ENCODE measurements around the gene HABP4.
"Not testable (repeated sequence)": the region's sequence is repeated elsewhere in the genome, so short reads cannot be mapped to it uniquely, and the experiment has no call there.

HABP4 gene

DNA sequence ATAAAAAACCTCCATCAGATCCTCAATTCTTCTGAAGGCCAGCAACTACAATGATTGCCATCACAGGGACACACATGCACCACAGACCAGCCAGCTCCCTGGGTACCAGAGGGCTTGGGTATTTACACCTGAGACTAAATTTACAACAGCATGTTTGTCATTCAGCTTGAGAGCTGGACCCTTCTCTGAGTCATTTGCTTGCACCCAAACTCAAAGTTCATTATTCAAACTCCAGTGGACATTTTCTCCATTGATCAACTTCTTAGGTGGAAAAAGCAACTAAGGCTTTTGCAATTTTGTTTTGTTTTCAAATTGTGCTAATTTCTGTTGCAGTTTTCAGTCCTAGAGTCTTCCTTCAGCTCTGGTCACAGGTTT, 53.4 kb downstream of the HABP4 start:
- H3K4me1 ChIP-seq (ENCODE audit: insufficient read depth, low read length), result peaks cover 11% of the 10 kb centered on the region
- H3K36me3 ChIP-seq (ENCODE audit: insufficient read depth, low read depth, low read length); H3K27me3 ChIP-seq (ENCODE audit: insufficient read depth, low read length); H3K9ac ChIP-seq (ENCODE audit: low read depth, low read length); H3K27ac ChIP-seq (ENCODE audit: low read length); H3K4me3 ChIP-seq (ENCODE audit: low read length); H3K9me3 ChIP-seq (ENCODE audit: insufficient read depth, low read depth, low read length): not testable (repeated sequence)

DNA sequence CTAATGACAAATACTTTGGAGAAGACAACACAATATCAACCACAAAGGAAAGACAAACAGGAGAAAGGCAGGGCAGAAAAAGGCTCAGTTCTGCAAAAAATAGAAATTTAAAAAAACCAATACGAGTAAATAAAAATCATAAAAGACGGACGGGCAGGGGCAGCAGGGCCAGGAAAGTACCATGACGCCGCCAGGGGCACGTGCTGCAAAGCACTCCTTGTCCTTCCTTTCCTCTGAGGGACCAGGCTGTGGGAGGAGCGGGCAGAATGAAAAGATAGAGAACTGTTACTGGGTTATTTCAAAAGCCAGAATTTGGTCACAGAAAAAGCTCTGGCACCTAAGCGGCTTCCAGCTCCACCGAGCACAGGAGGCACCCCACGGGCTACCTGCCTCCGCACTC, 53.9 kb downstream of the HABP4 start:
- H3K27ac ChIP-seq (ENCODE audit: low read length), result no peak overlapping the region
- H3K4me3 ChIP-seq (ENCODE audit: low read length), result no peak overlapping the region
- no peaks in the 10 kb centered on the region for H3K27me3 ChIP-seq (ENCODE audit: insufficient read depth, low read length)
- no peaks in the 10 kb centered on the region for H3K36me3 ChIP-seq (ENCODE audit: insufficient read depth, low read depth, low read length)
- peaks cover 11% of the 10 kb centered on the region for H3K4me1 ChIP-seq (ENCODE audit: insufficient read depth, low read length)
- no peak overlapping the region for H3K9ac ChIP-seq (ENCODE audit: low read depth, low read length)
- H3K9me3 ChIP-seq (ENCODE audit: insufficient read depth, low read depth, low read length), result no peaks in the 10 kb centered on the region

DNA sequence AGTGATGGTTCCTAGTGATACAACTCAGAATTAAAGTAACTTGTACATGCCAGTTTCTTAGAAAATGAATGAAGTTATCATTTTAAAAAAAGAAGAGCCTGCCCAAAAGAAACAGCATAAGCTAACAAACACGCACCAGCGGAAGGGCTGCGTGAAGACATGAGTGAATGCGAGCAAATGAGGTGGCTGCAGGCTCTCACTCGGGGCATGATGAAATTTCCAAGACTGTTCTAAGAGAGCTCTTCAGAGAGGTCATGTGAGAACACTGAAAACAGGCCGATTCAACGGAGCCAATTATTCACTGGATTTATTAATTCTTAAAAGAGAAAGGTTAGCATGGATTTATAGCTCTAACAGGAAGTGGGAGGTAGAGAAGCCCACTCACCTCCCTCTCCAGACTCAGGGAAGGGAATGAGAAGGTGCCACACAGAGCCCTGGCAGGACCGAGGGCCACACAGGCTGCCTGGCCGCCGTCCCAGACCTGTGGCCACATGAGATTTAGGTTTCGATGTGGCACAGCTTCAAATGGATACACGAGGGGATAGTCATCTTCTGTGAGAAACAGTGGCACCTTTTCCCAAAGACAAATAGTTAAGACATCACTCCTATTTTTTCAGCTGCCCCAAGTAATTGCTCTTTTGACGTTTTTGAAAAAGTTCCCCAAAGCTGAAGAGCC, 55.5 kb downstream of the HABP4 start:
- Histone ChIP-seq H3K9ac (ENCODE audit: low read depth, low read length) (no peak overlapping the region), H3K27ac (ENCODE audit: low read length) (no peak overlapping the region), H3K4me1 (ENCODE audit: insufficient read depth, low read length) (peaks cover 20% of the 10 kb centered on the region), H3K27me3 (ENCODE audit: insufficient read depth, low read length) (no peaks in the 10 kb centered on the region), H3K4me3 (ENCODE audit: low read length) (no peak overlapping the region), H3K36me3 (ENCODE audit: insufficient read depth, low read depth, low read length) (no peaks in the 10 kb centered on the region), H3K9me3 (ENCODE audit: insufficient read depth, low read depth, low read length) (no peaks in the 10 kb centered on the region)

DNA sequence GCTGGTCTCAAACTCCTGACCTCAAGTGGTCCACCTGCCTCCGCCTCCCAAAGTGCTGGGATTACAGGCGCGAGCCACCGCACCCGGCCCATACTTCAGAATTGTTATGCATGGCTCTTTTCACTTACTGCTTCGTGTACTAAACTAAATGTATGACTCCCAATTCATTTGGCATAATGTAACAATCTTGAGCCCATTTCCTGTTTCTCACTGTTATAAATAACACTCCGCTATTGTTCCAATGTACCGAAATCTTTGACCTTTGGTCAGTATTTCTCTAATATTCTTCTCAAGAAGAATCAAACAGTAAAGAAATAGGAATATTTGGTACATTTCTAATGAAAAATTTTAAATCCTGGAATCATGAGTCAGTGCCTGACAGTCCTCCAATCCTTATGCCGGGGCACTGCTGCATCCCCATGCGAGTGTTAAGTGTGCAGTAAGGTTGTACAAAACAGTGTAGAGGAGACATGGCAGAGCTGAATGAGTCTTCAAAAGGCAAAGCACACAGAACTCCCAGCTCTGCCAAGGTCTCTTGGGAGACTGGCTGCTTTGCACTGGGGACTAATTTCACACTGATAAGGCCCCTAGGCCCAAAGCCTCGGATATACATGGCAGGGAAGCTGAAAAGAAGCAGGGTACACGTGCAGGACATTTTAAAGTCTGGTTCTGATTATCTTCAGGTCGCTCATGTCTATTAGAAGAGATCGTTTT, 58.4 kb downstream of the HABP4 start:
- Histone ChIP-seq H3K27me3 (ENCODE audit: insufficient read depth, low read length) (no peaks in the 10 kb centered on the region), H3K9ac (ENCODE audit: low read depth, low read length) (no peak overlapping the region), H3K27ac (ENCODE audit: low read length) (no peak overlapping the region), H3K4me3 (ENCODE audit: low read length) (no peak overlapping the region), H3K9me3 (ENCODE audit: insufficient read depth, low read depth, low read length) (no peaks in the 10 kb centered on the region), H3K4me1 (ENCODE audit: insufficient read depth, low read length) (peaks cover 13% of the 10 kb centered on the region), H3K36me3 (ENCODE audit: insufficient read depth, low read depth, low read length) (0 out of 2 replicates have a peak, but pooled peaks cover 4% of the 10 kb centered on the region)

DNA sequence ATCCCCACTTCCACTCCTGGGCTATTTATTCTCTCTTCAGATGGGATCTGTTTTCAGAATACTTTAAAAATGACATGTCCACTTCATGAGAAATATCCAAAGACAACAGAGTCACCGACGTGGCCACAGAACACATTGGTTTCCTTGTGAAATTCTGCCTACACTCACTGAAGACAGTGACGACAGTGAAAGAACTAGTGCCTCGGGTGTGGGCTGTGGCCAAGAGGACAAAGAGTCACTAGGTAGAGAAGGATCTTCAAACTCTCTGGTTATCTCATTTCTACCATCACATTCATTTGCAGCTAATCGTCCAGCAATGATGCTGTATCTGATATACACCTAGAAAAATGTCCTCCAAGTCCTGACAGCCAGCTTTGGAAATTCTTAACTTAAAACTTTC, 59.1 kb downstream of the HABP4 start:
- Histone ChIP-seq H3K27me3 (ENCODE audit: insufficient read depth, low read length) (no peaks in the 10 kb centered on the region), H3K4me3 (ENCODE audit: low read length) (no peak overlapping the region), H3K36me3 (ENCODE audit: insufficient read depth, low read depth, low read length) (peaks cover 10% of the 10 kb centered on the region; the same call in 1 of the 2 replicates), H3K9ac (ENCODE audit: low read depth, low read length) (no peak overlapping the region), H3K4me1 (ENCODE audit: insufficient read depth, low read length) (peaks cover 9% of the 10 kb centered on the region; the same call in 1 of the 2 replicates), H3K9me3 (ENCODE audit: insufficient read depth, low read depth, low read length) (no peaks in the 10 kb centered on the region), H3K27ac (ENCODE audit: low read length) (no peak overlapping the region)

DNA sequence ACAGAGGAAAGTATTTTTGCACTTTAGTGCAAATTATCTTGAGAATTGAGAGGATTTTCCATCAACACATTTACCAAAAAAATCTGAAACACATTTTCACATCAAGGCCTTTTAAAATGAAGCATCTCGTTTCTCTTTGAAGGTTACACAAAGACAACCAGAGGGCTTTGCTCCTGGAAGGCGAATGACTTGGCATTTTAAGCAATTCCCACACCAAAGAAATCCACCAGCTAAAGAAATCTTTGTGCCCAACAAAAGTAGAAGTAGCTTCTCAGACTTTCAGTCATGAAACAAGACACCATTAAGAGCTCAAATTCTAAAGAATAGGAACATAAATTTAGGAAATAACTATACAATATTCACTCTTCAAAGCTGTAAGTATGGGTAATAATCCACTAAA, 59.9 kb downstream of the HABP4 start:
- H3K4me3 ChIP-seq (ENCODE audit: low read length), result no peak overlapping the region
- H3K9ac ChIP-seq (ENCODE audit: low read depth, low read length), result peak overlapping the region; percentile 50; the same call in 1 of the 2 replicates
- H3K4me1 ChIP-seq (ENCODE audit: insufficient read depth, low read length), result peaks cover 9% of the 10 kb centered on the region; the same call in 1 of the 2 replicates
- H3K36me3 ChIP-seq (ENCODE audit: insufficient read depth, low read depth, low read length), result peaks cover 18% of the 10 kb centered on the region
- H3K27me3 ChIP-seq (ENCODE audit: insufficient read depth, low read length), result no peaks in the 10 kb centered on the region
- no peak overlapping the region for H3K27ac ChIP-seq (ENCODE audit: low read length)
- H3K9me3 ChIP-seq (ENCODE audit: insufficient read depth, low read depth, low read length), result no peaks in the 10 kb centered on the region

DNA sequence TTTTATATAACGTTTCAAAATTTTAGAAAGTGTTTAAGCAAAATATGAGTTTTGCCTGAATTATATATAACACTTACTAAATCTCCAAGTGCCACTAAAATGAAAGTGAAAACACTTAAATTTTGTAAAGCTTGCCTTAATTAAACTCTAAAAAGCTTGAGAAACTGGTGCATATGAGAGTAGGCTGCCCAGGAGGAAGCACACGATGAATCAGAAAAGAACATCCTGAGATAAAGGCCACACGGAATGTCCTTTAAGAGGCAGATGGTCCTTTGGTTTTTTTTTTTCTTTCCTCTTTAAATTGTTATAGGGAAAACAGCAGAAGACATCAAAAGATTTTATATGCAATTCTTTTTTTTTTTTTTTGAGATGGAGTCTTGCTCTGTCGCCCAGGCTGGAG, 60.3 kb downstream of the HABP4 start:
- no peaks in the 10 kb centered on the region for H3K9me3 ChIP-seq (ENCODE audit: insufficient read depth, low read depth, low read length)
- no peaks in the 10 kb centered on the region for H3K27me3 ChIP-seq (ENCODE audit: insufficient read depth, low read length)
- H3K4me3 ChIP-seq (ENCODE audit: low read length), result no peak overlapping the region
- peaks cover 19% of the 10 kb centered on the region for H3K36me3 ChIP-seq (ENCODE audit: insufficient read depth, low read depth, low read length)
- H3K4me1 ChIP-seq (ENCODE audit: insufficient read depth, low read length), result peaks cover 9% of the 10 kb centered on the region; the same call in 1 of the 2 replicates
- H3K9ac ChIP-seq (ENCODE audit: low read depth, low read length), result peak overlapping the region; percentile 50; the same call in 1 of the 2 replicates
- no peak overlapping the region for H3K27ac ChIP-seq (ENCODE audit: low read length)

DNA sequence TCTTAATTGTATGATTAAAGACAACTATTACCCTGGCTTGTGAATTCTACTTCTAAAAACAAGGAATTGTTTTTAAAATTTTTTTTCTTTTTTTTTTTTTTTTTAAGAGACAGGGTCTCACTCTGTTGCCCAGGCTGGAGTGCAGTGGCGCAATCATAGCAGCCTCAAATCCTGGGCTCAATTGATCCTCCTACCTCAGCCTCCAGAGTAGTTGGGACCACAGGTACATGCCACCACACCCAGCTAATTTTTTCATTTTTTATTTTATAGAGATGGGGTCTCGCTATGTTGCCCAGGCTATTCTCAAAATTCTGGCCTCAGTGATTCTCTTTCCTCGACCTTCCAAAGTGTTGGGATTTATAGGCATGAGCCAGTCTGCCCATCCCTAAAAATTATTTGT, 62.3 kb downstream of the HABP4 start:
- Histone ChIP-seq H3K9me3 (ENCODE audit: insufficient read depth, low read depth, low read length) (no peaks in the 10 kb centered on the region), H3K27me3 (ENCODE audit: insufficient read depth, low read length) (no peaks in the 10 kb centered on the region), H3K4me1 (ENCODE audit: insufficient read depth, low read length) (peaks cover 9% of the 10 kb centered on the region; the same call in 1 of the 2 replicates), H3K36me3 (ENCODE audit: insufficient read depth, low read depth, low read length) (peaks cover 19% of the 10 kb centered on the region), H3K9ac (ENCODE audit: low read depth, low read length) (no peak overlapping the region), H3K4me3 (ENCODE audit: low read length) (no peak overlapping the region), H3K27ac (ENCODE audit: low read length) (no peak overlapping the region)

DNA sequence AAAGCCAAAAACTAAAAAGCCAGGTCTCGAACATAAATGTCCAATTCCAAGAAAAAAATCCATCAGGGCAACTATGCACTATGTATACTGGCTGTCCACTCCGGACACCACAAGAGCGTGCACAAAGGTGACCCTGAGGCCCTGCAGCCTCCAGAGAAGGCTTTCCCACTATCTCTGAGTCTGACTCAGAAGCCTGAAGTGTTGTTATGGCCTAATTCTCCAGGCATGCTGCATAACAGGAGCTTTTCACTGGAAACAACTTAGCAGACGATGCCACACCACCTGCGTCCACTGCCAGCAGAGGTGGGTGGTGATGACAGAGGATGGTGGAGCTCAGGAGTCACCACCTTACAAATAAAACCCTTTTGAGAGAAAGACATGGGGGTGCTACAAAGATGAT, 63.7 kb downstream of the HABP4 start:
- Histone ChIP-seq H3K4me3 (ENCODE audit: low read length) (no peak overlapping the region), H3K36me3 (ENCODE audit: insufficient read depth, low read depth, low read length) (peaks cover 19% of the 10 kb centered on the region), H3K4me1 (ENCODE audit: insufficient read depth, low read length) (peaks cover 9% of the 10 kb centered on the region; the same call in 1 of the 2 replicates), H3K9me3 (ENCODE audit: insufficient read depth, low read depth, low read length) (no peaks in the 10 kb centered on the region), H3K9ac (ENCODE audit: low read depth, low read length) (no peak overlapping the region), H3K27ac (ENCODE audit: low read length) (no peak overlapping the region), H3K27me3 (ENCODE audit: insufficient read depth, low read length) (no peaks in the 10 kb centered on the region)

DNA sequence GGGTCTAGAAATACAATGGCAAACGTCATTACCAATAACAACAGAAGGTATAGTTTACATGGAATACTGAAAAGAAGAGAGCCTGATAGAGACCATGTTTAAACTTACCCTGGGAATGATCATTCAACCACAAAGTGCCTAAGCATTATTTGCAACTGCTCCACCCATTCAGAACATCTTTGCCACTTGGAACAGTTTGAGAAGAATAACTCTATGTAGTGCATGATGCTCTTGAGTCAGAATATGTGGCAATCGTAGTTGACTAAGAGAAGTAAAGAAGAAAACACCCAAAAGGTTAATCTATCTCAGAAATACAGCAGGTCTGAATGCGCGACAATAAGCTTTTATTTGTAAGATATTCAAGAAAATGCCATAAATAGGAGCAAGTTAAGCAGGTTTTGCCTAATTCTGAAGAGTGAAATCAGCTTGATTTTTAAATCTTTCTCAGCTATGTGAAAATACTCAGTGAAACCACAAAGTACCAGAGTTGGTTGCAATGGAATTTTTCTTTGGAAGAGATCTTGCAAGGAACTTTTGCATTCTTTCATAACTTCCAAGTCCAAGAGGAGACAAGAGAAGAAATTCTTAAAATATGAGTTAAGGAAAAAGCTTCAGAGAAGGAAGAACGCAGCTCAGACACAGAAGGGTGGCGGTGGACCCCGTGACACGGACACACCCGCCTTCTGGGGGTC, 64.3 kb downstream of the HABP4 start:
- Histone ChIP-seq H3K27ac (ENCODE audit: low read length) (no peak overlapping the region), H3K36me3 (ENCODE audit: insufficient read depth, low read depth, low read length) (peaks cover 21% of the 10 kb centered on the region), H3K9me3 (ENCODE audit: insufficient read depth, low read depth, low read length) (no peaks in the 10 kb centered on the region), H3K4me1 (ENCODE audit: insufficient read depth, low read length) (peaks cover 9% of the 10 kb centered on the region; the same call in 1 of the 2 replicates), H3K4me3 (ENCODE audit: low read length) (no peak overlapping the region), H3K27me3 (ENCODE audit: insufficient read depth, low read length) (no peaks in the 10 kb centered on the region), H3K9ac (ENCODE audit: low read depth, low read length) (no peak overlapping the region)

DNA sequence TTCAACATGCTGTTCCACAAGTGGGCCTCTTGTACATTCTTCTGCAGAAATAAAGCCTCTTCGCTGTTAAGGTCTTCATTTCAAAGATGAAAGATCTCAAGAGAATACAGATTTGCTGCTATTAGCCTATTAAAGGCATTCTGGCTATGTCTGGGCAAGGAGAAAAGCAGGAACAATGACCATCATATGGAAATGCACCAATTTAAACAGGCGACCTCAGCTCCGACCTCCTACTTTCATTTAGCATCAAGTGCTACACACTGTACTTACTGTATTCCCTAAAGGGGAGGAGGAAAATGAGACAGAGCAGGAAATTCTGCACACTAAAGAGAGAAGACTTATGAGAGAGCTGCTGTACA, 64.8 kb downstream of the HABP4 start:
- no peak overlapping the region for H3K4me3 ChIP-seq (ENCODE audit: low read length)
- no peaks in the 10 kb centered on the region for H3K9me3 ChIP-seq (ENCODE audit: insufficient read depth, low read depth, low read length)
- H3K36me3 ChIP-seq (ENCODE audit: insufficient read depth, low read depth, low read length), result peaks cover 22% of the 10 kb centered on the region
- H3K9ac ChIP-seq (ENCODE audit: low read depth, low read length), result no peak overlapping the region
- no peak overlapping the region for H3K27ac ChIP-seq (ENCODE audit: low read length)
- no peaks in the 10 kb centered on the region for H3K27me3 ChIP-seq (ENCODE audit: insufficient read depth, low read length)
- peaks cover 5% of the 10 kb centered on the region; the same call in 1 of the 2 replicates for H3K4me1 ChIP-seq (ENCODE audit: insufficient read depth, low read length)

Measured in iPS-20b (cell line).